ENCODE measurements around the gene GNB1.

The GNB1 gene

DNA sequence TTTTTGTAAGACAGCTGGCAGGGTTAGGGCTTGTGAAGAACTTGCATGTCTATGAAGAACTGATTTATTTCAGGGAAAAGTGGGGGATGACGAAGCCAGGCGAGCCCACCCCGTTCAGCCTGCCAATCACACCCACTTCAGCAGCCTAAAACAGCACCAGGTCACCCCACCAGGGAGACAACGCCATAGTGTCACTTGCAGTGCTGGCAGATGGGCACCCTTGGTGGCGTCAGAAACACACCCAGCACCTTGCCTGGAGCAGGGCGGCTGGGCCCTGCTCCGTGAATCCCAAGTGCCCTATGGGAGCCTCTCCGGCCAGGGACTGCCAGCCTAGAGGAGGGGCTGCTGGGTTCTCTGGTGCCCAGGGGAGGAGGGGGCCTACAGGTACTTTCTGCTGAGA lies 107.6 kb downstream of the GNB1 start:
- TF ChIP-seq EP300 (IDR thresholded peaks at IDR 0.05; ENCODE audit: borderline replicate concordance) (no peak), ZBTB7A (IDR thresholded peaks at IDR 0.05; ENCODE audit: low read depth) (no peak), MAX (IDR thresholded peaks at IDR 0.05) (no peak), CREB1 (IDR thresholded peaks at IDR 0.05; ENCODE audit: low read depth) (no peak), CEBPB (IDR thresholded peaks at IDR 0.05) (no peak), RAD21 (IDR thresholded peaks at IDR 0.05; ENCODE audit: low read depth) (no peak), TAF1 (IDR thresholded peaks at IDR 0.05; ENCODE audit: low read depth) (no peak), TEAD4 (IDR thresholded peaks at IDR 0.05) (no peak), NFIC (IDR thresholded peaks at IDR 0.05) (no peak), TCF12 (IDR thresholded peaks at IDR 0.05; ENCODE audit: low read depth) (no peak)
- TF ChIP-seq, protein P1, sequence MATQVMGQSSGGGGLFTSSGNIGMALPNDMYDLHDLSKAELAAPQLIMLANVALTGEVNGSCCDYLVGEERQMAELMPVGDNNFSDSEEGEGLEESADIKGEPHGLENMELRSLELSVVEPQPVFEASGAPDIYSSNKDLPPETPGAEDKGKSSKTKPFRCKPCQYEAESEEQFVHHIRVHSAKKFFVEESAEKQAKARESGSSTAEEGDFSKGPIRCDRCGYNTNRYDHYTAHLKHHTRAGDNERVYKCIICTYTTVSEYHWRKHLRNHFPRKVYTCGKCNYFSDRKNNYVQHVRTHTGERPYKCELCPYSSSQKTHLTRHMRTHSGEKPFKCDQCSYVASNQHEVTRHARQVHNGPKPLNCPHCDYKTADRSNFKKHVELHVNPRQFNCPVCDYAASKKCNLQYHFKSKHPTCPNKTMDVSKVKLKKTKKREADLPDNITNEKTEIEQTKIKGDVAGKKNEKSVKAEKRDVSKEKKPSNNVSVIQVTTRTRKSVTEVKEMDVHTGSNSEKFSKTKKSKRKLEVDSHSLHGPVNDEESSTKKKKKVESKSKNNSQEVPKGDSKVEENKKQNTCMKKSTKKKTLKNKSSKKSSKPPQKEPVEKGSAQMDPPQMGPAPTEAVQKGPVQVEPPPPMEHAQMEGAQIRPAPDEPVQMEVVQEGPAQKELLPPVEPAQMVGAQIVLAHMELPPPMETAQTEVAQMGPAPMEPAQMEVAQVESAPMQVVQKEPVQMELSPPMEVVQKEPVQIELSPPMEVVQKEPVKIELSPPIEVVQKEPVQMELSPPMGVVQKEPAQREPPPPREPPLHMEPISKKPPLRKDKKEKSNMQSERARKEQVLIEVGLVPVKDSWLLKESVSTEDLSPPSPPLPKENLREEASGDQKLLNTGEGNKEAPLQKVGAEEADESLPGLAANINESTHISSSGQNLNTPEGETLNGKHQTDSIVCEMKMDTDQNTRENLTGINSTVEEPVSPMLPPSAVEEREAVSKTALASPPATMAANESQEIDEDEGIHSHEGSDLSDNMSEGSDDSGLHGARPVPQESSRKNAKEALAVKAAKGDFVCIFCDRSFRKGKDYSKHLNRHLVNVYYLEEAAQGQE (IDR thresholded peaks at IDR 0.05; ENCODE audit: low read depth): no peak
- TF ChIP-seq, protein P2, sequence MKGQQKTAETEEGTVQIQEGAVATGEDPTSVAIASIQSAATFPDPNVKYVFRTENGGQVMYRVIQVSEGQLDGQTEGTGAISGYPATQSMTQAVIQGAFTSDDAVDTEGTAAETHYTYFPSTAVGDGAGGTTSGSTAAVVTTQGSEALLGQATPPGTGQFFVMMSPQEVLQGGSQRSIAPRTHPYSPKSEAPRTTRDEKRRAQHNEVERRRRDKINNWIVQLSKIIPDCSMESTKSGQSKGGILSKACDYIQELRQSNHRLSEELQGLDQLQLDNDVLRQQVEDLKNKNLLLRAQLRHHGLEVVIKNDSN (IDR thresholded peaks at IDR 0.05): no peak

DNA sequence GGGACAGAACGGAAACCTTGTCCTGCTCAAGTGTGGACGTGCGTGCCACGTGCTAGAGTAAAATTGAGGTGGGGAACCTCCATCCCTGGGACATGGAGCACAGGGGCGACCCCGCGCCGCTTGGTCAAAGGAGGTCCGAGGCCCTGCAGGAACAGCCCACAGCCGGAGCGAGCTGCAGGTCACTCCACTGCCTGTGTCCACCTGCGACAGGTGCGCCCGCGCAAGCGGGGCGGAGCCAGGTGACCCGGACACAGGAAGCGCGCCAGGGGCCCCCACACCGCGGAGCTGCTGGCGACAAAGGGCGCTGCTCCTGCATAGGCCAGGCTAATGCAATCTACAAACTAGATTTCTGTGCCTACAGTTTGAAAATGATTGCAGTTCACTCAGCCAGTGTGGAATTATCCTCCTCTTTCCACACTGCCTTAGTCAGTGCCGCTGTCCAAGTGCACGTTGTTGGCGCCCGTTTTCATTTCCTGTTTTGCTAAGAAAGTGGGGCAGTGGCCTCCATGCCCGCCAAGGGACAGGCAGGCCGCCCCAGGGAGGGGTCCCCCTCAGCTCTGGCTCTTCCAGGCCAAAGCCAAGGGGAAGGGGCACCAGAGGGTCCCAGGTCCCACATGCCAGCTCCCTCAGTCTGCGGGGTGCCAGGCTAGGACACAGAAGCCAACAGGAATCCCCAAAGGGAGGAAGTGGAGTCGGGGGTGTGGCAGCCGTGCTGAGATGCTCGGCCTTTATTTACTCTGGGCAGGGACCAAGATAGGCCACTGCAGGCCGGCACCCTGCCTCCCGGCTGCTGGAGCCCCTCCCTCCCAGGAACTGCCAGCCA lies 108.3 kb downstream of the GNB1 start:
- no peak for TF ChIP-seq RAD21 (IDR thresholded peaks at IDR 0.05; ENCODE audit: low read depth)
- peak; percentile 61 for TF ChIP-seq TCF12 (IDR thresholded peaks at IDR 0.05; ENCODE audit: low read depth)
- TF ChIP-seq CREB1 (IDR thresholded peaks at IDR 0.05; ENCODE audit: low read depth): no peak
- TF ChIP-seq CEBPB (IDR thresholded peaks at IDR 0.05): no peak
- TF ChIP-seq, protein P1 (IDR thresholded peaks at IDR 0.05; ENCODE audit: low read depth): peak; percentile 36; the same call in 1 of the 2 replicates
- TF ChIP-seq EP300 (IDR thresholded peaks at IDR 0.05; ENCODE audit: borderline replicate concordance): no peak; the same call in 1 of the 2 replicates
- peak; percentile 49; the same call in 1 of the 2 replicates for TF ChIP-seq ZBTB7A (IDR thresholded peaks at IDR 0.05; ENCODE audit: low read depth)
- TF ChIP-seq TEAD4 (IDR thresholded peaks at IDR 0.05): no peak
- TF ChIP-seq FOXM1 (IDR thresholded peaks at IDR 0.05; ENCODE audit: borderline replicate concordance, low read depth): no peak
- TF ChIP-seq YY1 (IDR thresholded peaks at IDR 0.05; ENCODE audit: low read depth): no peak
- TF ChIP-seq EGR1 (IDR thresholded peaks at IDR 0.05): no peak
- no peak; the same call in none of the 2 replicates for TF ChIP-seq NFIC (IDR thresholded peaks at IDR 0.05)
- TF ChIP-seq, protein P2 (IDR thresholded peaks at IDR 0.05): peak; percentile 32; the same call in 1 of the 2 replicates
- peak; percentile 90 for TF ChIP-seq MAX (IDR thresholded peaks at IDR 0.05)
- peak; percentile 42; the same call in 1 of the 2 replicates for TF ChIP-seq TAF1 (IDR thresholded peaks at IDR 0.05; ENCODE audit: low read depth)

DNA sequence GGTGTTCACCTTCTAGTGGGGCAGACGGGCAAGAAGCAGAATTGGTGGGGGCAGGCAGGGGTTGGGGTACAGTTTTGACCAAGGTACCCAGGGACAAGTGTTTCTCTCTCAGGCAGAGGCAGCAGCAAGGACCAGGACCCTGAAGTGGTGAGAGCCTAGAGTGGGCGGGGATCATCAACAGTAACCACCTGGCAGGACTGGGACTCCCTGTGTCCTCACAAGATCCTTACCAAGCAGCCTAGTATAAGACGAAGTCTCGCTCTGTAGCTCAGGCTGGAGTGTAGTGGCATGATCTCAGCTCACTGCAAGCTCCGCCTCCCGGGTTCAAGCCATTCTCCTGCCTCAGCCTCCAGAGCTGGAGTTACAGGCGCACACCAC lies 109.4 kb downstream of the GNB1 start:
- no peak for TF ChIP-seq FOXM1 (IDR thresholded peaks at IDR 0.05; ENCODE audit: borderline replicate concordance, low read depth)
- TF ChIP-seq TAF1 (IDR thresholded peaks at IDR 0.05; ENCODE audit: low read depth): no peak
- no peak for TF ChIP-seq CREB1 (IDR thresholded peaks at IDR 0.05; ENCODE audit: low read depth)
- TF ChIP-seq ZBTB7A (IDR thresholded peaks at IDR 0.05; ENCODE audit: low read depth): no peak
- TF ChIP-seq, protein P2 (IDR thresholded peaks at IDR 0.05): no peak
- no peak for TF ChIP-seq TCF12 (IDR thresholded peaks at IDR 0.05; ENCODE audit: low read depth)
- TF ChIP-seq NFIC (IDR thresholded peaks at IDR 0.05): no peak
- no peak for TF ChIP-seq EP300 (IDR thresholded peaks at IDR 0.05; ENCODE audit: borderline replicate concordance)
- no peak for TF ChIP-seq RAD21 (IDR thresholded peaks at IDR 0.05; ENCODE audit: low read depth)
- TF ChIP-seq MAX (IDR thresholded peaks at IDR 0.05): no peak
- TF ChIP-seq YY1 (IDR thresholded peaks at IDR 0.05; ENCODE audit: low read depth): no peak
- TF ChIP-seq CEBPB (IDR thresholded peaks at IDR 0.05): no peak

DNA sequence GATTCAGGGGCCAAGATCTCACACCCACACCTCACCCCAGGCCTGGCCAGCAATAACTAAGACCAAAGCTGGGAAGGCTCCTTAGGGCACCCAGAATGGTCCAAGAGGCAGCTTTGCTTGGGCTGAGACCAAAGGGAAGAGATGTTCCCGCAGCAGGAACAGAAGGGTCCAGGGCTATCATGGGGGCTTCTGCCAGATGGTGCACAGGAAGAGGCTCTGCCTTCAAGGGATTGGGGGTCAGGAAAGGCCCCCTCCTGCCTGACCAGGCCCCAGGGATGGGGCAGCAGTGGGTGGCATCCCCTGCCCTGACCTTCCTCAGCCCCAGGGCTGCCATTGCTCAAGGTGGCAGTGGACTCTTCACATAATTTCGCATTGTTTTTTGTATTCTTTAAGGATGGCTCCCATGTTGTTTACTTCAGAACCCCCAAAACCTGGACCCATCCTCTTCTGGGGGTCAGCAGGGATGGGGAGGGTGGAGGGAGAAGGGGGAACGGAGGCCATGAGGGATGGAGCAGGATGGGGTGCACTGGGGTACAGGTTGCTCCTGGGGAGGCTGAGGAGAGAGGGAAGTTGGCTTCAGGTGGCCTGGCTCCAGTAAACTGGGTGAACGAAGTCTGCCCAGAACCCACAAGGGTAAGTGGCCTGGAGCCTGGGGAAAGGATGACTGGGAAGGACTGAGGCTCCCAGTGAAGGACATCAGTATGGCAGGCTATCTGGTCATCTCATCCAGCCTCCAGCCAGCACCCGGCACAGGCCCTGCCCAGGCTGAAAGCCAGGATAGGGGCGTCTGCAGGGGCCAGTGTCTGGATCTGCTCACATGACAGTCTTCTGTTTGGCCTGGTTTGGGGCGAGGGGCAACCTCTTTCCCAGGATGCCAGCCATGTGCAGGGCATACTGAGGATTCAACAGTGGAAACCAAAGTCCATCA lies 110.0 kb downstream of the GNB1 start:
- TF ChIP-seq ZBTB7A (IDR thresholded peaks at IDR 0.05; ENCODE audit: low read depth) (no peak), FOXM1 (IDR thresholded peaks at IDR 0.05; ENCODE audit: borderline replicate concordance, low read depth) (no peak), TCF12 (IDR thresholded peaks at IDR 0.05; ENCODE audit: low read depth) (no peak), YY1 (IDR thresholded peaks at IDR 0.05; ENCODE audit: low read depth) (no peak), EGR1 (IDR thresholded peaks at IDR 0.05) (no peak), TEAD4 (IDR thresholded peaks at IDR 0.05) (no peak), RAD21 (IDR thresholded peaks at IDR 0.05; ENCODE audit: low read depth) (no peak)
- TF ChIP-seq, protein P2 (IDR thresholded peaks at IDR 0.05): no peak
